ENCODE measurements around the gene ART1.

ART1 gene

DNA sequence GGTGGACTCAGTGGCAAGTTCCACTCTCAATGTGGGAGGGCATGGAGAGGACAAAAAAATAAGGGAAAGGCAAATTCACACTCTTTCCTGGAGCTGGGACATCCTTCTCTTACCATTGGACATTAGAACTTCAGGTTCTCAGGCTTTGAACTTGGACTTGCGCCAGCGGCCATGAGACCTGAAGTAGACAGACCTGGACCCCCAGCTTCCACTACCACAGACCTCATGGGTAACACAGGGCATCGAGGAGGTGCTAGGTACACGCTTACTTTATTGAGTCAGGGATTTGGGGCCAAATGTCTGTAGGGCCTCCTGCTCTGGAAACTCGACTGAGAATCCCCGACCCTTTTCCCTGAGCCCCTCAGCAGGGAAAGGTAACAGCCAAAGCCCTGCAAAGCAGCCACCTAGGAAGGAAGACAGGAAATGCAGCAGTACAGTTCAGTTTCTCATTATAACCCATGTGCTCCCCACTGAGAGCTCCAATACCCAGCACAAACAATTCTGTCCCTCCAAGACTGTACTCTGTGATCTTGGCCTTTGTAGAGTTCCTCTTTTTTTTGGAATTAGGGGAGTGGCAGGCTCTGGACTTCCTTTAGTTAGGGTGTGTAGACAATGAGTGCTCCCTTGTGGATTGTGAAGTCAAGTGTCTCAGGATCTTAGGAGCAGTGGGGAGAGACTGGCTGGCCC, 20.6 kb downstream of the ART1 start:
- DNase-seq (ENCODE audit: low read depth, low spot score) = no peak

DNA sequence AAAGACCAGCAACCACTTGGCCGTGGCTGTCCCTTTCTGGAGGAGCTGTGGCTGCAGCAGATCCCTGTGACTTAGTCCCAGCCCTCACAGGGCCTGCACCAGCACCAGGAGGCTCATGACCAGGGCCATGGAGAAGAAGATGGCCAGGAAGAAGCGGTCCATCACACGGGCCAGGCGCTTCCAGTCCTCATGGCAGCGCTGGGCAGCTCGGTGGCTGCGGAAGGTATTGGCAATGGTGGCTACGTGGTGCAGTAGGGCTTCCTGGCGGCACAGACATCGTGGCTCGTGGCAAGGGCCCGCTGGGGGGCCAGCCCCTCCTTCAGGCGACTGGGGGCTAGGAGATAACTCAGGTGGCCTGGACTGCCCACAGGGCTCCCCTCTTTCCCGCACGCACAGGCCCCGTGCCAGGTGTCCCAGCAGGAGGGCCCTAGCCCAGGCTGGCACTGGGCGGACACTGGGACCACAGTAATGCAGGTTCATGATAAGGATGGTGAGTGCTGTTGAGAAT, 21.1 kb downstream of the ART1 start:
- no peak for DNase-seq (ENCODE audit: low read depth, low spot score)

DNA sequence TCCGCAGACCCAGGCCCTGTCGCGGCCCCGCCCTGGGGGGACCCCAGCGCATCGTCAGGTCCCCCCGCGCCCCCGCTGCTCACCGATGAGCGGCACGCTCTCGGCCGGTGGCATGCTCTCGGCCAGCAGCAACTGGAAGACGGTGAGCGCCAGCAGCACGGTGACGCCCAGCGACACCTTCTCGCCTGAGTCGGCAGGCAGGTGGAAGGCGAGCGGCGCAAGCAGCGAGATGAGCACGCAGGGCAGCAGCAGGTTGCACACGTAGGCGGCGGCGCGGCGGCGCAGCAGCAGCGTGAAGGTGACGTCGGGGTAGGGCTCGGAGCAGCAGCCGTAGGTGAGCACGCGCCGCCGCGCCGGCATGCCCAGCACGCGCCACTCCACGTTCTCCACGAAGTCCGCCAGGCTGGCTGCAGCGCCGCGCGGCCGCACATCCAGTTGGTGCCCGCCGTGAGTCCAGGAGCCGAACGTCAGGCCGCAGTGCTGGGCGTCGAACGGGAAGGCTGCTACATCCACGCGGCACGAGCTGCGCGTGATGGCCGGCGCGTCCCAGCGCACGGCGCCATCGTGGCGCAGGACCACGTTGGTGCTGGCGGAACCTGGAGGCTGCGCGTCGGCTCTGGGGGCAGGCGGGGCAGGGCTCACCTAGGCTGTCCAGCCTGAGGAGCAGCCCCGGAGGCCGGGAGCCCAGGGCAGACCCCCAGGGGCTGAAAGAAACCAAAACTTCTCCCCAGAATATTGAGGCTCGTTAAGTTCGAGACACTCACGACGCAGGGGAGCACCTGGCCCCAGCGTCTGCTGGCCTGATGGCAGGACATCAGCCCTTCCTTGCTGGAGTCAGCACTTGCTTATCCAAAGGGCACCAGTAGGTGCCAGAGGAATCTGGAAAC, 22.5 kb downstream of the ART1 start:
- no peak for DNase-seq (ENCODE audit: low read depth, low spot score)

DNA sequence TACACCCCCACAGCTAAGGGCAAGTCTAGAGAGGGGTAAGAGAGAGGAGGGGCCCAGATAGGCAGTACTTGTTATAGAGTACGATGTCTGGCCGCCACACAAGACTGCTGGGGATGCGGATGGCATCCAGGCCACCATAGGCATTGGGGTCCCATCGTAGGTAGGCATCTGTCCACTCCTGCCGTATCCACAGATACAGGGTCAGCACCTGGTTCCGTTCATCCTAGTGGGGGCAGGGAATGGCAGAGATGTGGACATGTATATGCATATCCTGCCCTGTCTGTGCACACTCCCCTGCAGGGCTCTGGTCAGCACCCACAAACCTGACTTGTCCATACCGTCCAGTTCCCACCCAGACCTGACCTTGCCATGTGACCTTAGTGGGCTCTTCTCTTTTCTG, 24.2 kb downstream of the ART1 start:
- DNase-seq (ENCODE audit: low read depth, low spot score) = no peak

GRCh38 chr11:3669742-3670183, 24.8 kb downstream of the ART1 start:
- no peak for DNase-seq (ENCODE audit: low read depth, low spot score)

DNA sequence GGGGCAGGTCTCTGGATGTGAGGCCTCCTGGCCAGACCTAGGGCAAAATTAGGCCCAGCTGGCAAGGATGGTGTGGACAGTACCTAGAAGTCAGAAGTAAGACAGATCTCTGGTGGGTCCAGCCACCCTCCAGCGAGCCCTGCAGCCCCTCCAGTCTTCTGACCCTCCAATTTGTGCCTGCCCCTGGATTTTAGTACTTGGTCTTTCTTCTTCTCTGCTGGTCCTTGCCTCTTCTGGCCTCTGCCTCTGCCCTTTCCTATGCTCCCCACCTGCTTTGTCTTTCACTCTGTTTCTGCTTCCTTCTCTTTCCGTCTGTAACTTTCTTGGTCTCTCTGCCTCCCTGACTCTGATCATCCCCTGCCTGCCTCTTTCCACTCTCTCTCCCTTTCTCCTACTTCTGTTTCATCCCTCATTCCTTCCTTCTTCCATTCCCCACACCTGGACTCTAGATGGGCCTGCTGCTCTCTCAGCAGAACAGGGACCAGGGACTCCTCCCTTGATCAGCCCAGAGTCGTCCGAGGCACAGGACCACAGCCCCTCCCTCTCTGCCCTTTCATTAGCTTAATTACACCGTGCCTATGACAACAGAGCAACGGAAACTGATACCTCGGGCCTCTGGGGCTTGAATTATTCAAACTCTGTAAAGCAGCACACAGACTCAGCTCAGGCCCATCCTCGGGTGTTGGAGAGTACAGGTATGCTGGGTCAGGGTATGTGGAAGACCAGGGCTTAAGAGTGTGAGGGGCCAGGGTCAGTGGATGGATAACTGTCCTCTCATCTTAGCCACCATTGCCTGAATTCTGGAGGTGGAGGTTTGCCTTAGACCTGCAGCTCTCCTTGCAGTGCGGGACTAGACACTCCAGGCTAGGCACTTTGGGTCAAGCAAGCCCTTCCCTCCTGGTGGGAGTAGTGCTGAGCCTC, 26.7 kb downstream of the ART1 start, which contains the start of gene CHRNA10:
Gene CHRNA10 (minus strand): TSS at position 51 of the 921 bp plus-strand sequence. CDS start 72 bp downstream, outside the sequence.
- no peak for DNase-seq (ENCODE audit: low read depth, low spot score)

DNA sequence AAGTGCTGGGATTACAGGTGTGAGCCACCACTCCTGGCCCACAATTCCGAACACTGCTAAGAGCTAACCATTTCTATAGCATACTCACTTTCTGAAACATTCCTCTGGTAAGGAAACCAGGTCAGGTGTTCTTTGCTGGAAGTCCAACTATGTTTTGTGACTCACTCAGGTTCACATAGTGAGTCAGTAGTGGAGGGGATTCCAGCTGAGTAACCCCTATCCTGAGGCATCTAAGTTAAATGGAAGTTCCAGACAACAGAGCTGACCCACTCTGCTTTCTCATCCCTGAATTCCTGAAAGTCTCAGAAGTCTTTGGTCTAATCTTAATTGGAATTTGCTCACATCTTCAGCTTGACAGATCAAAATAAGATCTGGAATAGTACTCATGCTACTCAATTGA, 29.3 kb downstream of the ART1 start:
- no peak for DNase-seq (ENCODE audit: low read depth, low spot score)

DNA sequence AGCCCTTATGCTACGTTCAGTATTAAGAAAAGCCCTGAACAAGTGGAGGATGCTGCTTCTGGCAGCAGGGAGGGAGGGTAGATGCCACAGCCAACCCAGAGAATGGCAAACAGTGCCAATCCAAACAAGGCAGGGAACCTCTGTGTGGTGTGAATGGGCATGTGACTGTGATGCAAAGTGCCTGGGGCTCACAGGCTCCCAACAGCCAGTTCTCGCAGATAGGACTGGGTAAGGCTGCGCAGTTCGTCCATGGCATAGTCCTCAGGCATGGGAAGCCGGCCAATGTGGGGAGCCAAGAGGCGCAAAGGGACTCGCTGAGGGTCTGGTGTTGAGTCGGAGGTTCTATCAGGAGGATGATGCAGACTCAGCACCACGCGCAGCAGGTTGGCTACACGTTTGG, 31.0 kb downstream of the ART1 start:
- DNase-seq (ENCODE audit: low read depth, low spot score) = no peak

DNA sequence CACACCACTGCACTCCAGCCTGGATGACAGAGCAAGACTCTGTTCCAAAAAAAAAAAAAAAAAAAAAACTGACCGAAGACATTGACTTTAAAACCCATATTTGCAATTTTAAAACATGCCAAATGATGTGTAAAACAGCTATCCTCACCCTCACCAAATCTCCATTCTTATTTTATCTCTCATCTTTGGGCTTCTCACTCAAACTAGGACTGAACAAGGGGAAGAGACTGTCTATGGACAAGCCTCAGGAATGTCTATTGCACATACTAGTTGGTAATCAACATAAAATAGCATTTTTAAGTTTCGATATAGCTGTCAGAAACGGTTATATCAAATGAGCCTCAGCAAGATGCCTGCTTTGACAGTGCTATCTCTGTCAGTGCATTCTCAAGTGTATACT, 34.1 kb downstream of the ART1 start:
- DNase-seq (ENCODE audit: low read depth, low spot score) = no peak

- no peak for DNase-seq (ENCODE audit: low read depth, low spot score)
These were observed 38.1 kb downstream of the ART1 start for GRCh38 chr11:3683039-3683438.

- no peak for DNase-seq (ENCODE audit: low read depth, low spot score)
These were observed 39.3 kb downstream of the ART1 start for GRCh38 chr11:3684129-3684818.

- no peak for DNase-seq (ENCODE audit: low read depth, low spot score)
These were observed 39.9 kb downstream of the ART1 start for GRCh38 chr11:3684819-3685172.

DNA sequence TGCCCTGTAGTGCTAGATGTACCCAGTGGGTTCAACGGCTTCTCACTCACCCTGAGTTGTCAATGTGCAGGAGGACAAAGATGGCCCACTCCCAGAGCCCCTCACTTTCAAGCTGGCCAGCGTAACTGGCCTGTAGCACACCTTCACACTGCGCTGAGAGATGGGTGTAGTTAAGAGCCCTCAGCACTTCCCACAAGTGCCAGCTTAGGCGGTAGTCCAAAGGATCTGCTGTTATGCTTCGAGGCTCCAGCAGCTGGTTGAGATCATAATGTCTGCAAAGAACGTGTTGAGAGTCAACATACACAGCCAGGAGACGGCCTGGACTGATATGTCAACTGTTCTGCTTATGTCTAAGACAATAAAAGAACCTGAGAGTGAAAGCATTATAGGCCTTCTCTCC, 41.0 kb downstream of the ART1 start:
- no peak for DNase-seq (ENCODE audit: low read depth, low spot score)

DNA sequence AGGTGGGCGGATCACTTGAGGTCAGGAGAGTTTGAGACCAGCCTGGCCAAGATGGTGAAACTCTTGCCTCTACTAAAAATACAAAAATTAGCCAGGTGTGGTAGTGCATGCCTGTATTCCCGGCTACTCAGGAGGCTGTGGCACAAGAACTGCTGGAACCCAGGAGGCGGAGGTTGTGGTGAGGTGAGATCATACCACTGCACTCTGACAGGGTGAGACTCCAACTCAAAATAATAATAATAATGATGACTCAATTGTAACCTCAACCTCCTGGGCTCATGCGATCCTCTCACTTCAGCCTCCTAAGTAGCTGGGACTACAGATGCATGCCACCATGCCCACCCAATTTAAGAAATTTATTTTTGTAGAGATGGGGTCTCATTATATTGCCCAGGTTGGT, 41.8 kb downstream of the ART1 start:
- DNase-seq (ENCODE audit: low read depth, low spot score) = no peak

DNA sequence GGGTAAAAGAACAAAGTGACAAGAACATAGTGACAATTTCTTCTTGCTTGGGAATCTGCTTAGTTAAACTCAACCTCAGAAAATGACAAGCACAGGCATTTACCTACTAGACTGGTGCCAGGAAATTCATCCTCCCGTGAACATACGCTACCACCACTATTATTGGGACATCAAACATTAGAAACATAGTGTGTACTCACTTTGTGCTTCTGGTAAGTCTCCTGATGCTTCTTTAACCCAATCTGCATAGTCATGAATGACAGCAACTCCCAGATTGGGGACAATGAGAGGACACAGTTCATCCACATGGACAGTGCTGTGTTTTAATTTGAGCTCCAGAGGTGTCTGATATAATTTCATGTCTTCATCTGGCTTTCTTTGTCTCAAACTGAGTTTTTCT, 55.5 kb downstream of the ART1 start:
- no peak for DNase-seq (ENCODE audit: low read depth, low spot score)

DNA sequence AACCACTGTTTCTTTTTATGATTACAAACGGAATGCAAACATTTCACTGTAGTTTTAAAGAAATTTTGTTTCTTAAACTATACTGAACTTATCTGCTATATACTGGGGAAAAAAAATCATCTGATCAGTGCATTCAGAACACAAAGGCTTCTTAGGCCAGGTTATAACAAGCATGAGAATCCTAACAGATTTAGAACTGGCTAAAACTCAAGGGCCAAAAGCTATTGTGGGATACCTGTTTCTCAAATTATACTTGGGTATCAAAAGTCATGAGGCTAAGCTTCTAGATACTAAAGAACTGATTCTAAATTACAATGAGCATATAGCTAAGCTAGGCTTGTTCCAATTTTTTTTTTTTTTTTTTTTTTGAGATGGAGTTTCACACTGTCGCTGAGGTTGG, 56.0 kb downstream of the ART1 start:
- DNase-seq (ENCODE audit: low read depth, low spot score) = no peak

DNA sequence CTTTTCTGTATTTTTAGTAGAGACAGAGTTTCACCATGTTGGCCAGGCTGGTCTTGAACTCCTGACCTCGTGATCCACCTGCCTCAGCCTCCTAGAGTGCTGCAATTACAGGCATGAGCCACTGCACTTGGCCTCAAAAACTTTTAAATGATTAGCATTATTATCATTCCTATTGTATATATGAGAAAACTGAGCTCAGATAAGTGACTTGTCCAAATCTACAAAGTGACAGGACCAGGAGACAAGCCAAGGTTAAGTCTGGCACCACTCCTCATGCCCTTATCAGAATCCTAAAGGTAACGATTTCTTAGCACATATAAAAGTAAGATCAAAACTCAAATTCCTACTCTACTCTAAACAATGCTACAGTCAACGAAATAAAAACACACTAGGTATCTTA, 58.5 kb downstream of the ART1 start:
- no peak for DNase-seq (ENCODE audit: low read depth, low spot score)

DNA sequence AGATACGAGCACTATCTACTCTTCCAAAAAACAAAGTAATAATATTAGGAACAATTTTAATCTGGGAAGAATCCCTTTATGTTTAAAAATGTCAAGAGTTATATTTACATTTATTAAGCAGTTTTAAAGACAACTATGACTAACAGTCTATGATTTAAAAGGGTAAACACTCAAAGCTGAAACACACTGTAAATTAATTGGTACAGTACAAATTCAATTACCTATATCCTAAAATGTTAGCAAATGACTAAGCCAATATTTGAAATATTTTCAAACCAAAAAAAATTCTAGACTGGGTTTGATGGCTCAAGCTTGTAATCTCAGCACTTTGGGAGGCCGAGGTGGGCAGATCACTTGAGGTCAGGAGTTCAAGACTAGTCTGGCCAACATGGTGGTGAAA, 62.2 kb downstream of the ART1 start:
- no peak for DNase-seq (ENCODE audit: low read depth, low spot score)

- DNase-seq (ENCODE audit: low read depth, low spot score) = no peak
These were observed 65.0 kb downstream of the ART1 start for GRCh38 chr11:3709977-3710376.

DNA sequence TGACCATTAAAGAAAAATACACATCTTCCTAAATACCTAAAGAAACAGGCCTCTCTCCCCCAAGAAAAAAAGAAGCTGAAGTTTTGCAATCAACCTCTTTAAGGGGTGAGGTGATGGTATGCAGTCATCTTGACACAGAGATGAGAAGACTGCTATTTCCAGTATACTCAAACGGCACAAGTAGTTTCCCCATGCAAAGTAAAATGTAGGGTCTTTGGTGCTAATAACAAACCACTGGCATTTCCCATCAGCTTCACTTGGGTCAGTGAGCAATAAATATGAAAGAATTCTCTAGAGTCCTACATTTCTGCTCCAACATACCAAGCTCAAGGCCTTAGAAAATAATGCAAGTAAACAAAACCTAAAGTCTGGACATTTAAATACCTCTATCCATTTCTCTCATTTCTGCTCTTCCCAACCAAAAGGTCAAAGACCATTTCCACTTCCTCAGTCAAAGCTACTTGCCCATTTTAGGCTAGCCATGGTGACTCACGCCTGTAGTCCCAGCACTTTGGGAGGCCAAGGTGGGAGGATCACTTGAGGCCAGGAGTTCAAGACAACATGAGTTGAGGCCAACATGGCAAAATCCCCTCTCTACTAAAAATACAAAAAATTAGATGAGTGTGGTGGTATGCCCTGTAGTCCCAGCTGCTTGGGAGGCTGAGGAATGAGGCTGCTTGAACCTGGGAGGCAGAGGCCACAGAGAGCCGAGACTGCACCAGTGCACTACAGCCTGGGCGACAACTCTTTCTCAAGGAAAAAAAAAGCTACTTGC, 65.7 kb downstream of the ART1 start:
- DNase-seq (ENCODE audit: low read depth, low spot score) = no peak

Measured in brain pericyte (primary cell).